CD4-positive, alpha-beta T cell treated with Interleukin-1 beta for 1 hour (primary cell): ENCODE data around the gene PHC1.

ENCODE experiments used
- DNase-seq, 2 donors: peaks; one replicate each; pipeline ENCODE4 v3.0.0-alpha.2; 2020 to 2022

Gene PHC1

DNA sequence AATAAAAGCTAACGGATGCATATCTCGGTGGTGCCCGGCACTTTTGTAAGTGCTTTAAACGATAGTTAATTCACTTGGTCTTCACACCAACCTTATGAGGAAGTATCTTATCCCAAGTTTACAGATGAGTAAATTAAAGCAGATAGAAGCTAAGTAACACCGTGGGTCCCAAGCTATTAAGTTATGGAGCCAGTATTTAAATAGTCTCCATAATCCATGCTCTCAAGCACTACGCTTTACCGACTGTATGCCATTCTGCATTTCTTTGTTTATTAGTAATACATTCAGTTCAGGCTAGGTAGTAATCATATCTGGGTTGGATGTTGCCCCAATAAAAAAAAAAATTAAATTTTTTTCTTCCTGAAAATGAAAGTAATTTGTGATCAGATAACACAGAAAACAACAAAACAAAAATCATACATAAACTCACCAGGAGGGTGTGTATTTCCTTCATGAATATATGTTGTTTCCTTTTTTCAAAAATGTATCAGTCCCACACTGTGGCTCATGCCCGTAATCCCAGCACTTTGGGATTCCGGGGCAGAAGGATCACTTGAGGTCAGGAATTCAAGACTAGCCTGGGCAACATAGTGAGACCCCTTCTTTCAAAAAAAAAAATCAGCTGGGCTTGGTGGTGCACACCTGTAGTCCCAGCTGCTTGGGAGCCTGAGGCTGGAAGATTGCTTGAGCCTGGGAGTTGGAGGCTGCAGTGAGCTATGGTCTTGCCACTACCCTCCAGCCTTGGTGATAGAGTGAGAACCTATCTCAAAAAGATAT lies 36.6 kb downstream of the PHC1 start:
- peak in 1 of 2 donors; percentile 59 for DNase-seq

DNA sequence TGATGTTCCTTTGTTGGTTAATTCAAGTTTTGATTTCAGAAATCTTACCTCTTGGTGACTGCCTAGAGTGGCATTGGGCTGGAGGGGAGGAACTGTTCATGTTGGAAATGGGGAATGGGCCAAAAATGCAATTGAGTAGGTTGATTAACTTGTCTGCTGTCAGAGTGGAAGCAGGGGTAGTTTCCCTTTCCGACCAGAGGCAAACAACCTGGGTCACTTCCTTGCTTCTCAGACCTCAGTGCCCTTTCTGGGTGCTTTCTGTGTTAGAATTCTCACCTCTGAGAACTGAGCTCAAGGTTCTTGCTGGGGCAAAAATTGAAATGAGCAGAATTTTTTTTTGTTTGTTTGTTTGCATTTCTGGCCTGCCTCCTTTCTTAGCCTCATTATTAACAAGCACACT lies 37.4 kb downstream of the PHC1 start:
- DNase-seq, result peak; percentile 14 to 62

DNA sequence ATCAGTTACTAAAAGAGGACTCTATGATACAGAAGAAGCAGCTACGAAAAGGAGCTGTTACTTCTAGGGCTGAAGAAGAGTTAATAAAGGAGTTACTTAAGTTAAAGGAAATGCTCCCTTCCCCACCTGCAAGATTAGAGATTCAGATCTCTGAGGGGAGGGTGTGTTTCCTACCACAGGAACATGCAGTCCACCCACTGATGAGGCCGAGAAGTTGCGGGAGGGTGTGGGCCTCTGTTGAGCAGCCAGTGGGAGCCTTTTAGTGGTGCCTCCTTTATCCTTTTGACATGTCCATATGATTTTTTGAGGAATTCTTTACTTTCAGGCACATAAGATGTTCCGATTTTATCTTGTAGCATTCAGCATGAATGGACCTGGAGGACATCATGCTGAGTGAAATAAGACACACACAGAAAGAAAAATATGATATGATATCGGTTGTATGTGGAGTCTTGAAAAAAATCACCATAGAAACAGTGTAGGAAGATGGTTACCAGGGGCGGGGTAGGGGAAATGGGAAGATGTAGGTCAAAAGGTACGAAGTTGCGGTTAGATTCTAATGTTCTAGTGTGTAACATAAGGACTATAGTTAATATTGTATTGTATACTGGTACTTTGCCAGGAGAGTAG lies 39.6 kb downstream of the PHC1 start:
- peak; percentile 63 to 82 for DNase-seq

DNA sequence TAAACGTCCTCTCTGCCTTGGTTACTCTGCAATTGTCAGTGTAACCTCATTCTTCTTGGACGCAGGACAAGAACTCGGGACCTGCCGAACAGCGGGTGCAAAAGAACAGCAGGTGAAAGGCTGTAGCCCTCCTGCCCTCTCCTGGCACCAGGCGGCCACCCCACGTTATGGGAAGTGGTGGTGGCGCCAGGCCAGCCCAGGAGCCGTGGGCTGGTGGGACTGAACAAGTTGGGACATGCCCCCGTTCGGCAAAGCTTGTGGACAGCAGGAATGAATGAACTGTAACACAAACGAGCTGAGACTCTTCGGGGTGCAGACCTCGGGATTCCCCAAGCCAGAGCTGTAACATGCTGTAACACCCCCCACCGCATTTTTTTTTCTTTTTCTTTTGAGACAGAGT lies 41.8 kb downstream of the PHC1 start:
- no peak for DNase-seq

DNA sequence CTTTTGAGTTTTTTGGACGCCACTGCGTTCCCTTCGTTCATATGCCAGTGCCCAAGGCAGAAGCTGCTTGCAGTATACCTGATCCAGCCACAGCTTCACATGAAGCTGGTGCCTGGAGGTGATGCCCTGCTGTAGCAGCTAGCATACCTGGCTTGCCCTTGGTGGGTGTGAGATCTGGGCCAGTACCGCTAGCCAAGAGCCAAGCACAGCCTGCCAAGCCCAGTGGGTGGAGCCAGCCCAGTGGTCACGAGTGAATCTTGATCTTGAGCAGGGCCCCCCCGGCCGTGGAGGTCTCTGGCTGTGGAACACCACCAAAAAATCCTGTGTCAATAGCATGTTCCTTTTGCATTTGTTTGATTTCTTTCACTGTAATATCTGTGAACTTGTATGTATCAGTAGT lies 42.5 kb downstream of the PHC1 start:
- DNase-seq, result no peak

DNA sequence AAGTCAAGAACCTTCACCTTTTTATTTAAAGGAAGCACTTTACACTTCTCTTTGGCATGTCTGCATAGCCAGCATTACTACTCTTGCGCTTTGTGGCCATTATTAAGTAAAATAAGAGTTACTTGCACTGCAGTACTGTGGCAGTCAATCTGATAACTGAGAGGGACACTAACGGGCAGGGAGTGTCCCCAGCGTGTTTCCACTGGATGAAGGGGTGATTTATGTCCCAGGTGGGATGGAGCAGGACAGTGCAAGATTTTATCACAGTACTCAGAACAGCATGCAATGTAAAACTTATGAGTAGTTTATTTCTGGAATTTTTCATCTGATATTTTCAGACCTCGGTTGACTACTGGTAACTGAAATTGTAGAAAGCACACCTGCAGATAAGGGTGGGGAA lies 43.3 kb downstream of the PHC1 start:
- no peak for DNase-seq

DNA sequence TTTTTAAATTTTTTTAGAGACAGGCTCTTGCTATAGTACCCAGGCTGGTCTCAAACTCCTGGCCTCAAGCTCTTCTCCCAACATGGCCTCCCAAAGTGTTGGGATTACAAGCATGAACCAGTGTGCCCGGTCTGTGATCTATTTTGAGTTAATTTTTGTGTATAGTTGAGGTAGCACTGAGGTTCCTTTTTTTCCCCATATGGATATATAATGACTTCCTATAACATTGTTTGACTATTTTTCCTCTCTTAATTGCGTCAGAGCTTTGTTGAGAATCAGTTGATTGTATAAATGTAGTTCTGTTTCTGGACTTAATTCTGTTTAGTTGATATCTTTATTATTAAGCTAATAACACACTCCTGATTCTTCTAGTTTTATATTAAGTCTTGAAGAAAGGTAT lies 43.8 kb downstream of the PHC1 start:
- DNase-seq, result no peak

DNA sequence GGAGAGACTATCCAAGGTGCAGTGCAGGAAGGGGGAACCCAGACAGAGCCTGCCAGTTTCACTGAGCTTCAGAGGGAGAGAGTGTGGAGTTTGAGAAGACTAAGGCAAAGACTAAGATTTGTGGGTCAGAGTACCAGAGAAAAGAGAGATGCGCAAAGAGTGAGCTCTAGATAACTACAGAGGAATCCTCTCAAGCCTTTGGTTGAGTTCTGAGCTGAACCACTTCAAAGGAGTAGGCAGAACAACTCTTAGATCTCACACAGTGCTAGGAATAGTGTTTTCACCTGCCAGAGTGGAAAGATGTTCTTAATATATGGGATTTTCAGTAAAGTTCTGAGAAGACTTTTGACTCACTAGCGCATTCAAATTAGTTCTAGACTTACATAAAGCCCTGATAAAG lies 45.9 kb downstream of the PHC1 start:
- DNase-seq, result peak in 1 of 2 donors; percentile 41

DNA sequence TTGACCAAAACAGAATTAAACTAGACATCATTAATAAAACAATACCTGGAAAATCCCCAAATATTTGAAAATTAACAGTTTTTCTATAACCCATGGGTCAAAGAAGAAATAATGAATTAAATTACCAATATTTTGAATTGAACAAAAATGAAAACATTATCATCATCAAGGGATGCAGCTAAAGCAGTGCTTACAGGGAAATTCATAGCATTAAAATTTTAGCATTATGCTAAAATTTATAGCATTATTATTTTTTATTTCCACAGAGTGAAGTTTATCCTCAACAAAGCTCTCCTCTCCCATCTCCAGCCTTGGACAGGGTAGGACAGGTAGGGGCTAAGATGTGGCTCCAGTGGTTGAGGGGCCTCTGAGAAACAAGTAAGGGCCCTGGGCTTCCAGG lies 54.5 kb downstream of the PHC1 start:
- no peak for DNase-seq

DNA sequence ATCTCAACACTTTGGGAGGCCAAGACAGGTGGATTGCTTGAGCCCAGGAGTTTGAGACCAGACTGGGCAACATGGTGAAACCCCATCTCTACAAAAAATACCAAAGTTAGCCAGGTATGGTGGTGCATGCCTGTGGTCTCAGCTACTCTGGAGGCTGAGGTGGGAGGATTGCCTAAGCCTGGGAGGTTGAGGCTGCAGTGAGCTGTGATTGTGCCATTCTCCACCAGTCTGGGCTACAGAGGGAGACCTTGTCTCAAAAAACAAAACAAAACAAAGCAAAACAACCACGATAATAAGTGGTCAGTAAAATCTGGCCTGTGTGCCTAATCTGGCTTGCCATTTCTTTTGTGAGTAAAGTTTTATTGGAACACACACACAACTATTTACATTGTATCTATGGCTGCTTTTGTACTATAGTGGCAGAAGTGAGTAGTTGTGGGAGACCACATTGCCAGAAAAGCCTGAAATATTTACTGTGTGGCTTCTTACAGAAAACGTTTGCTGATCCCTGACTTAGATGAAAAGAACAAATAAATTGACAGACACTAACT lies 55.6 kb downstream of the PHC1 start:
- no peak for DNase-seq

DNA sequence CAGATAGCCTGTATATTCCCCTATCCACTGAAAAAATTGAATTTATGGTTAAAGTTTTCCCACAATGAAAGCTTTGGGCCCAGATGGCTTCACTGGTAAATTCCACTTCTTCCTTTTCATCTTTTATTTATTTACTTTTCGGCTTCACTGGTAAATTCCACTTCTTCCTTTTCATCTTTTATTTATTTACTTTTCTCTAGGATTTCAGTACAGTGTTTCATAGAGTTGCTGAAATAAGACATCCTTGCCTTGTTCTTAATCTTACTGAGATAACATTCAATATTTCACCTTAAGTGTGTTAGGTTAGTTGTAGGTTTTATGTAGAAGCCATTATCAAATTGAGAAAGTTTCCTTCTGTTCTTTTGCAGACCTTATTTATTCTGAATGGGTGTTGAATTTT lies 56.1 kb downstream of the PHC1 start:
- no peak for DNase-seq

DNA sequence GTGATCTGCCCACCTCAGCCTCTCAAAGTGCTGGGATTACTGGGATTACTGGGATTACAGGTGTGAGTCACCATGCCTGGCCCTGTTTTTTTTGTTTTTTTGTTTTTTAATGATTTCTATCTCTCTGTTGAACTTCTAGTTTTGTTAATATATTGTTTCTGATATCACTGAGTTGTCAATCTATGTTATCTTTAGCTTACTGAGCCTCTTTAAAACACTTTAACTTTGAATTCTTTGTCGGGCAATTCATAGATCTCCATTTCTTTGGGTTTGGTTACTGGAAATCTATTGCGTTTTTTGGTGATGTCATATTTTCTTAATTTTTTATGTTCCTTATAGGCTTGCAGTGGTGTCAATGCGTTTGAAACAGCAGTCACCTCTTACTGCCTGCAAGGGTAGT lies 65.8 kb downstream of the PHC1 start:
- DNase-seq, result no peak

DNA sequence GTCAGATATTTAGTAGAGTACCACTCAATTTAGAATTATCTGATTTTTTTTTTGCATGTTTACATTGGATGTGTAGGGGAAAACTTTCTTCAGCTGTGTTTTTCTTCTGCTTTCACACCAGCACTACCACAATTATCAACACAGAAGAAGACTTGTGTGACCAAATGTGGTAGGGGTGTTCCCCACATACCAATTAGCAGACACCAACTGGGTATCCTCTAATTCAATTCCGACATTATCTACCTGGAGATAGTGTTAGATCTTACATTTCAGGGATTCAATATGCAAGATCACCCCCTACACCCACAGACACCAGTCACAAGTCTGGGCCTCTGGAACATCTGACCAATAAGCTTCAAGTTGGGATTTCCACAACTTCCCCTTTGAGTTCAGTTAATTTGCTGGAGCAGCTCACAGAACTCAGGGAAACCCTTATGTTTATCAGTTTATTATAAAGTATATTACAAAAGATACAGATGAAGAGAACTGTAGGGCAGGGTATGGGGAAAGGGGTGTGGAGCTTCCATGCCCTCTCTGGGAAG lies 71.0 kb downstream of the PHC1 start:
- DNase-seq, result peak in 1 of 2 donors; percentile 21

DNA sequence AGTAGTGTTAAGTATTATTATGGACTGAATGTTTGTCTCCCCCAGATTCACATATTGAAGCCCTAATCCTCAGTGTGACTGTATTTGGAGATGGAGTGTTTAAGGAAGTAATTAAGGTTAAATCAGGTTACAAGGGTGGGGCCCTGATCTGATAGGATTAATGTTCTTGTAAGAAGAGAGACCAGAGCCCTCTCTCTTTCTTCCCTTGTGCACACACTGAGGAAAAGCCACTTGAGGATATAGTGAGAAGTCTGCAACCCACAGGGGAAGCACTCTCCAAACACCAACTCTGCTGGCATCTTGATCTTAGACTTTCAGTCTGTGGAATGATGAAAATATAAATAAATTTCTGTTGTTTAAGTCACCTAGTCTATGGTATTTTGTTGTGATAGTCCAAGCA lies 72.9 kb downstream of the PHC1 start:
- DNase-seq, result no peak

DNA sequence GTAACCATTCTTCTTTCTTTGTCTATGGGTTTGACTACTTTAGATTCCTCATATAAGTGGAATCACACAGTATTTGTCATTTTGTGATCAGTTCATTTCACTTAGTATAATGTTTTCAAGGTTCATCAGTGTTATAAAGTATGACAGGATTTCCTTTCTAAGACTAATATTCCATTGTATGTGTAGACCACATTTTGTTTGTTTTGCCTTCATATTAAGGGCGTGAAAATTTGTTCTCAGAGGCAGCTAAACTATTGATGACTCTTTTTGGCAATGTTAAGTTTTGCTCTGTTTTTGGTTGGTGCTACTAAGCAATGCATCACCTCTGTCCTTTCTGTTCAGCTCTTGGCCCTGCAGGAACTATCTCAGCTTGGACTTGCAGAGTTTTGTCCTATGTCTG lies 73.4 kb downstream of the PHC1 start:
- no peak for DNase-seq

DNA sequence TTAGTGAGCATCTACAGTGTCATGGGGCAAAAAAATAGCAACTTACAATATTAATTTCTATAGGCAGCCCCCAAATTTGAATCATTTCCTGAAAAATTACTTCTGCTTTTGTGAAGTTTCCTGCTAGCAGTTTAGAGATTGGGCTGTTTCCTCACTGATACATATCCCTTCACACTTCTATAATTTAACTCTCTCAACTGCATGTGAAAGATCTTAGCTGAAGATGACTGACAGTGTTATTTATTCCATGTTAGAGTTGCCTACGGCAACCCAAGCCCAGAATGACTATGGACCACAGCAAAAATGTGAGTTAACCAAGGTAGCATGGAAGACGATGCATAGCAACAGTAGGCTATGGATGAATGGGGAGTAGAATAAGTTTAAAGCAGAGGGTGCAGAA lies 75.1 kb downstream of the PHC1 start, which contains the start of gene KLRG1:
KLRG1 (plus strand) TSS at position 134 of the 400 bp plus-strand sequence; CDS start at position 224, 90 bp downstream.
- DNase-seq, result peak in 1 of 2 donors; percentile 52
